GM18511 (cell line): ENCODE data around the gene MRPS24.
"Not testable (repeated sequence)": the region's sequence is repeated elsewhere in the genome, so short reads cannot be mapped to it uniquely, and the experiment has no call there.

Experiments used
- ATAC-seq: cut with Tn5 transposase; IDR thresholded peaks from one replicate; pipeline ENCODE4 v1.9.1; 2021; ENCODE audit warnings: mild to moderate bottlenecking, moderate library complexity; ENCODE audit not compliant: unreplicated experiment

The MRPS24 gene

DNA sequence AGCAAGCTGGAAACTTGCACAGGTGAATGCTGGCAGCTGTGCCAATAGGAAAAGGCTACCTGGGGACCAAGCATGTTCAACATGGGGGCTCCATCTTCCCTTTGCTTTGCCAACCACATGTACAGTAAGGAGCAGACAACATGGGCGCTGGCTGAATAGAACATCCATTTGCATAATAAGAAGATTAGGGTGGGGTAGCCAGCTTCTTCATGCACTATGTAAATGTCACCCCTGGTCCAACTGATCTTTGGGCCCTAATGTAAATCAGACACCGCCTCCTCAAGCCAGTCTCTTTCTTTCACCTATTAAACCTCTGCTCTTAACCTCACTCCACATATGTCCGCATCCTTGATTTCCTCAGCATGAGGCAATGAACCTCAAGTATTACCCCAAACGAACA is 26.0 kb downstream of the MRPS24 start:
- ATAC-seq, result no peak

DNA sequence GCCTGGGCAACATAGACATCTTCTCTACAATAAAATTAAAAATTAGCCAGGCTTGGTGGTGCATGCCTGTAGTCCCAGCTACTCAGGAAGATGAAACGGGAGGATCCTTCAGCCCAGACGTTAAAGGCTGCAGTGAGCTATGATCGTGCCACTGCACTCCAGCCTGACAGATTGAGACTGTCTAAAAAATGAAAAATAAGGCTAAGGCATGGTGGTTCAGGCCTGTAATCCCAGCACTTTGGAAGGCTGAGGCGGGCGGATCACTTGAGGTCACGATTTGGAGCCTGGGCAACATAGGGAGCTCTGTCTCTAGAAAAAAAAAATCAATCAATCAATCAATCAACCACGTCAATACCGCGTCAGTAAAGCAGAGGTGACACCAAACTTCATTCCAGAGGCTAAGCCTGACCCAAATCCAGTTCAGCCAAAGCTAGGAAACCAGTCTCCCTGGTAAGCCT is 31.1 kb downstream of the MRPS24 start:
- no peak for ATAC-seq

GRCh38 chr7:43834463-43835251 is 34.7 kb downstream of the MRPS24 start:
- ATAC-seq, result peak; percentile 43

DNA sequence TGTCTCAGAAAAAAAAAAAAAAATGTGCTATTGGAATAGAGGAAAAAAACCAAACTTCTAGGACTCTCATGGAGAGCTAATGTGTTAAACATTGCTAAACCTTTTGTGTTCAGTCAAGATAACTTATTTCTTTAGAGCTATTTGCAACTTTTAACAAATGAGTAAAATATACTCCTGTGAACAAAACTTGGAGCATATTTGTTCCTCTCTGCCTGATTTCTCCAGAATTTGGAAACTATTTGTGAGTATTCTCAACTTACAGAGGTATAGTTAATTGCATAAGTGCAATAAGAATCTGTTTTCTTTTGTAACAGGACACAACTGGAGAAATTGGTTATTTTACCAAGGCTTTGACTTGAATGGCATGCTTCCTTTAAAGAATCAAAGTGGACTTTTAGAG is 38.4 kb downstream of the MRPS24 start:
- not testable (repeated sequence) for ATAC-seq

DNA sequence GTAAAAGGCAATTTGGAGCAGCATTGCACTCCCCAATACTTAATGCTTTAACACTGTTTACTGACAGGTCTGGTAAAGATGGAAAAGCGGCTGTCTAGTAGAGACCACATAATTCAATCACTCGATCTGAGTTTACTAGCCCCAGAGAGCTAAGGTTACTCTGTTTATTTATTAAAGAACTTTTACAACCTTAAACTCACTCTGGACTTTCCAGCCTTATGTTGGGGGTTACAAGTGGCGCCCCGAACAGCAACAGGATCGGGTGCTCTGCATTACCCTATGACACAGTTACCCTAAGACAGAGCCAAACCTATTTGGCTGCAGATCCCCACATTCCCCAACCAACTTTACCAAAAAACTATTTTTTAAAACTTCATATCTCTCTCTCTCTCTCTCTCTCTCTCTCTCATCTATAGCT is 43.9 kb downstream of the MRPS24 start:
- no peak for ATAC-seq

DNA sequence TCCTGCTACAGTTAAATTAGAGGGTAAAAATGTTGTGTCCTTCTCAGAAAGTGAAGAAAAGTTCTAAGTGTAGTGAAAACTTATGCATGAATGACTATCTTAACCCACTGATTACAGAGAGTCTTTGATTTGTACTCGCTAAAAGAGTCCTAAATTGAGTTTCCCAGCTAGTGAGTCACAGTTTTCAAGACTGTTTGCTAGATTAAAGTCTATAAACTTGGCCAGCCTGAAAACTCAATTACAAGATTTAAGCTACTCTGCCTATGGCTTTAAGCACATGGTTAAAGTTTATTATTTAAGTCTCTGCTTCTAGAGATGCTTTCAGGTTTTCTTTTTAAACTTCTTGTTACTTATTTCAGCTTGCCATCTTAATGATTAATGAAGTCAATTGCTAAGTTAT is 44.4 kb downstream of the MRPS24 start:
- no peak for ATAC-seq

DNA sequence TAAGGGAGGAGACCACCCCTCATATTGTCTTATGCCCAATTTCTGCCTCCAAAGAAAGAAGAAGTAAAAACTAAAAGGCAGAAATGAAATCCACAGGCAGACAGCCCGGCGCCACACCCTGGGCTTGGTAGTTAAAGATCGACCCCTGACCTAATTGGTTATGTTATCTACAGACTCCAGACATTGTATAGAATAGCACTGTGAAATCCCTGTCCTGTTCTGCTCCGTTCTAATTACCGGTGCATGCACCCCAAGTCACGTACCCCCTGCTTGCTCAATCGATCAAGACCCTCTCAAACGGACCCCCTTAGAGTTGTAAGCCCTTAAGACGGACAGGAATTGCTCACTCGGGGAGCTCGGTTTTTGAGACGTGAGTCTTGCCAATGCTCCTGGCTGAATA is 44.8 kb downstream of the MRPS24 start:
- ATAC-seq, result not testable (repeated sequence)

GRCh38 chr7:43823941-43824340 is 45.4 kb downstream of the MRPS24 start:
- ATAC-seq, result no peak

DNA sequence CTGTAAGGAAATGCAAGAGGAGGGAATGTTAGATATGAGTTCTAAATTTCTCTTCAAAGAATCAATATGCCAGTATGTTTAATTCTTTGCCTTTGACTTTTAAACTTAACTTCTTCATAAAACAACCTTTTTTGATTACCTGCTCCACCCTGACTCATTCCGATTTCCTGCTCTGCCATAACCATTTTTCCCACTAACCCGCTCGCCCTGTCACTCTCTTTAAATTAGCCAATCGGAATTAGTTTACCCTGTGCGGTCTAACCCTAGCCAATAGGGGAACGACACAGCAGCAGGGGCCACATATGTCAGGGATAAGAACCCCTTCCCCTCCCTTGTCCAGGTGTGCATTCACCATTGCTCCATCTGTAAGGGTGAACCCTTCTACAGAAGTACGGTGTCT is 45.9 kb downstream of the MRPS24 start:
- ATAC-seq, result not testable (repeated sequence)
